Measurements from ENCODE around the gene C1orf116. TPM values are rescaled to one million over a fixed set of nuclear protein-coding genes. Genes with fewer than 3 reads are reported as not detected.

C1orf116 gene
- total and polyA plus RNA-seq, 10 of the 15 experiments (the other 5 are each of a cell fraction or from before 2014, with no cell fraction given) = 0.01 to 0.08 TPM; not detected in 8

GRCh38 chr1:207010726-207011125 is 21.8 kb downstream of the C1orf116 start (continued):
- TF ChIP-seq PRDM15 (CRISPR knock-in tag; IDR thresholded peaks at IDR 0.05) (no peak), EP300 (IDR thresholded peaks at IDR 0.05; ENCODE audit: borderline replicate concordance in 1 of 2, control insufficient read depth in 1 of 2, low read depth in 2 of 2, low read length in 2 of 2) (no peak), MLLT1 (IDR thresholded peaks at IDR 0.05) (no peak), ASH2L (IDR thresholded peaks at IDR 0.05; ENCODE audit: borderline replicate concordance, low read depth) (no peak), CUX1 (IDR thresholded peaks at IDR 0.05; ENCODE audit: insufficient replicate concordance, low read depth, low read length) (no peak), MEF2B (IDR thresholded peaks at IDR 0.05; ENCODE audit: partially characterized antibody, poor library complexity, severe bottlenecking) (no peak), MXI1 (IDR thresholded peaks at IDR 0.05; ENCODE audit: low read depth, low read length) (no peak), BCL11A (IDR thresholded peaks at IDR 0.05; ENCODE audit: low read depth, low read length) (no peak), IRF3 (IDR thresholded peaks at IDR 0.05) (no peak), ZZZ3 (IDR thresholded peaks at IDR 0.05; ENCODE audit: control insufficient read depth, insufficient read length, low read depth) (no peak), NFIC (IDR thresholded peaks at IDR 0.05; ENCODE audit: low read depth, low read length) (no peak), BMI1 (IDR thresholded peaks at IDR 0.05; ENCODE audit: borderline replicate concordance) (no peak)
